Head of caudate nucleus (tissue), 42 donors: ENCODE data around the gene GATA2.
A peak's percentile ranks its signal among the peaks of the same experiment; 100 is the strongest.

ENCODE experiments used
- DNase-seq, 42 donors: peaks; one replicate each; pipeline versions ENCODE4 v3.0.0 to v3.0.0-alpha.2; 2020 to 2021; ENCODE audit warnings: mixed read lengths in 7 of 42
- intact Hi-C: fragments of 100-400 bp; cut with DNase I; formaldehyde crosslinking; loops from one replicate; pipeline ENCODE4 v1.15.0; 2022

Gene GATA2

DNA sequence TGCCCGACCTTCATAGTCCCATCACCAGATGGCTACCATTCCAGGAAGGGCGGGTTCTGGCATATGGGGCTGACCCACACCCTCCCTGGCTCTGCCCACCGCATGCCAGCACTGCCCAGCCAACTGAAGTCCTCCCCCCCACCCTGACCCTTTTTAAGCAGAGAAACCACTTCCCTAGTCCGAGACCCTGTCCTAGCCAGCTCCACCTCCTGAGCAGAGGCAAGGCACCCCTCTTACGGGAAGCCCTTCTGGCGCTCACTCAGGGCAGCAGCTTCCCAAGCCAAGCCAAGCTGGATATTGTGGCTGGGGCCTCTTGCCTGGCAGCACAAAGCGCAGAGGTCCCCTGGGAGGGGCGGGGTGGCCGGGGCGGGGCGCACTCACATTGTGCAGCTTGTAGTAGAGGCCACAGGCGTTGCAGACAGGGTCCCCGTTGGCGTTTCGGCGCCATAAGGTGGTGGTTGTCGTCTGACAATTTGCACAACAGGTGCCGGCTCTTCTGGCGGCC lies 11.5 kb downstream of the GATA2 start:
- DNase-seq = no peak
- intact Hi-C loops = no loop called here

- intact Hi-C loops = no loop called here
- DNase-seq = no peak
Measured at GRCh38 chr3:128480717-128481437, 12.1 kb downstream of the GATA2 start.

DNA sequence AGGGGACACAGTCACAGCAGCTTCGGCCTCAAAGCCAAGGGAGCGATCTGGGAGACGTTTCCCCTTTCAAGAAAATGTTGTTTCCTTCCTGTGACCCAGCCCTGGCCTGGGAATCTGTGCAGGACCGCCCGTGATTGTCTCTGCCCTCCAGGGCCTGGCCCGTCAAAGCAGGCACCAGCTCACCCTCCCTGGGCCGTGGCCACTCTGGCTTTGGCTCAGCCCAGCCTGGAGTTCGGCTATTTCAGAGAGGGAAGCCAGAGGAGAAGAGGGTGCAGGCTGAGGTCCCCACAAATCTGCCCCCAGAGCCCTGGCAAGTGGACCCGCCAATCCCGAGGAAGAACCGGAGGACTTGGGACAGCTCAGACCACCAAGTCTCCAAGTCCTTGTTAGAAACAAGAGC lies 12.7 kb downstream of the GATA2 start:
- DNase-seq = no peak
- intact Hi-C loops = no loop called here

- no peak for DNase-seq
- intact Hi-C loops = no loop called here
Measured at GRCh38 chr3:128479558-128480086, 13.4 kb downstream of the GATA2 start.

- intact Hi-C loops = no loop called here
Measured at GRCh38 chr3:128478576-128479506, 14.2 kb downstream of the GATA2 start.

GRCh38 chr3:128476659-128477058 lies 16.3 kb downstream of the GATA2 start:
- intact Hi-C loops = no loop called here
- DNase-seq = no peak

More at GRCh38 chr3:128478576-128479506, 14.2 kb downstream of the GATA2 start:
- DNase-seq = no peak

- no peak for DNase-seq
Measured at GRCh38 chr3:128475355-128475754, 17.6 kb downstream of the GATA2 start.

GRCh38 chr3:128473737-128474136 lies 19.3 kb downstream of the GATA2 start:
- DNase-seq = no peak
- intact Hi-C loops = no loop called here

More at GRCh38 chr3:128475355-128475754, 17.6 kb downstream of the GATA2 start:
- intact Hi-C loops = no loop called here

- intact Hi-C loops = no loop called here
- no peak for DNase-seq
Measured at GRCh38 chr3:128473180-128473519, 19.9 kb downstream of the GATA2 start.

- intact Hi-C loops = no loop called here
Measured at GRCh38 chr3:128472449-128473179, 20.4 kb downstream of the GATA2 start.

GRCh38 chr3:128471720-128472119 lies 21.3 kb downstream of the GATA2 start:
- no peak for DNase-seq
- intact Hi-C loops = no loop called here

More at GRCh38 chr3:128472449-128473179, 20.4 kb downstream of the GATA2 start:
- no peak for DNase-seq

- intact Hi-C loops = no loop called here
- no peak for DNase-seq
Measured at GRCh38 chr3:128471110-128471509, 21.9 kb downstream of the GATA2 start.

GRCh38 chr3:128470134-128470899 lies 22.7 kb downstream of the GATA2 start:
- DNase-seq = peak in 1 of 42 donors; percentile 35
- intact Hi-C loops = no loop called here

DNA sequence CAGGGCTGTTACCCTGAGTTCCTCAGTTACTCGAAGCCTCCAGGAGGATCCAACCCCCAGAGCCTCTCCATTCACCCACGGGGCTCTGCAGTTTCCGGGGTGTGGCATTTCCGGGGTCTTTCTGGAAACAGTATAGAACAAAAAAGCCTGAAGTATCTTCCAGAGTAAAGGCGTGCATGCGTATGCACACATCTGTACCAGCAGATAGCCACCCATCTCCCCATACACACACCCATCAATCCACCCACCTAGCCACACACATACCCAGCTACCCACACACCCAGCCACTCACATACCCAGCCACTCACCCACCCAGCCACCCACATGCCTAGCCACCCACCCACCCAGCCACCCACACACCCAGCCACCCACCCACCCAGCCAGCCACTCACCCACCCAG lies 23.4 kb downstream of the GATA2 start:
- intact Hi-C loops = no loop called here
- DNase-seq = no peak

GRCh38 chr3:128468791-128469527 lies 24.0 kb downstream of the GATA2 start:
- no peak for DNase-seq
- intact Hi-C loops = no loop called here

GRCh38 chr3:128468285-128468790 lies 24.7 kb downstream of the GATA2 start:
- DNase-seq = no peak
- intact Hi-C loops = no loop called here

GRCh38 chr3:128466840-128467541 lies 26.0 kb downstream of the GATA2 start, which contains the start of gene DNAJB8:
TSS of gene DNAJB8 (minus strand) at chr3:128466890. CDS start at chr3:128463245, 3,645 bp downstream.
- peak in 2 of 42 donors; percentile 21 to 42 for DNase-seq
- intact Hi-C loops = no loop called here
